ENCODE results near the gene RCE1.
"Not testable (repeated sequence)": the region's sequence is repeated elsewhere in the genome, so short reads cannot be mapped to it uniquely, and the experiment has no call there.

Gene RCE1

DNA sequence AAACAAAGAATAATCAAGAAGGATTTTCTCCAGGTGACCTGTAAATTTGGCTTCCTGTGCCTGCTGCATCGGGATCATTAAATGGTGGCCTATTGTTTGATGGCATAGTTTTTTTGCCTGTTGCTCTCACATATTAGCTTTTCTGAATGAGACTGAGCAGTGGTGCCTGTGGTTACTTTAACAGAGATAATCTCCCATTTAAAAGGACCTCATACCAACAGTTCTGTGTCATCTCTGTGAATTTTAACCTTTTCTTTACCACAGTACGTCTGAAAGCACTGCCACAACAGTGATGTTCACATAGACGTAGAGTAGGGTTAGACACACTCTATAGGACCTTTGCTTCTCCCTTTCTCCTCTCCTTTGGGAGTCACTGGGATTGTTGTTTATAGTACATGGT, 22.9 kb upstream of the RCE1 start:
- Histone ChIP-seq H4K91ac (ENCODE audit: low read length) (no peak overlapping the region), H3K27ac (ENCODE audit: low read length, poor library complexity, severe bottlenecking) (no peak overlapping the region), H3K36me3 (ENCODE audit: control insufficient read depth in 1 of 2, insufficient read depth in 2 of 2, low read depth in 1 of 2, low read length in 2 of 2) (peaks cover 0 to 6% of the 10 kb centered on the region in 2 experiments), H2AFZ (ENCODE audit: low read depth, low read length) (no peak overlapping the region), H3K4me1 (ENCODE audit: control insufficient read depth, insufficient read depth, low read depth, low read length) (no peaks in the 10 kb centered on the region), H2AK5ac (ENCODE audit: low read length, severe bottlenecking) (no peak overlapping the region), H3K4me3 (ENCODE audit: insufficient read depth in 1 of 2, low read depth in 1 of 2, low read length in 2 of 2) (no peak overlapping the region), H4K8ac (ENCODE audit: low read length) (no peak overlapping the region), H3K27me3 (ENCODE audit: control insufficient read depth in 1 of 2, insufficient read depth in 1 of 2, low read length in 2 of 2) (no peaks in the 10 kb centered on the region), H3K79me1 (replicated peaks; ENCODE audit: low read length, poor library complexity, severe bottlenecking) (peaks cover 1% of the 10 kb centered on the region), H2BK12ac (ENCODE audit: low read length in 2 of 2) (no peak overlapping the region), H3K9me3 (ENCODE audit: control insufficient read depth, low read length) (no peaks in the 10 kb centered on the region), H3K18ac (ENCODE audit: low read depth in 1 of 2, low read length in 2 of 2) (no peak overlapping the region), H2BK15ac (ENCODE audit: low read depth, poor library complexity, severe bottlenecking) (no peak overlapping the region), H3K23ac (ENCODE audit: low read length in 2 of 2) (no peak overlapping the region), H2BK5ac (ENCODE audit: low read depth, low read length, poor library complexity, severe bottlenecking) (no peak overlapping the region), H3K4ac (ENCODE audit: low read depth in 1 of 2, low read length in 2 of 2) (no peak overlapping the region), H2BK120ac (ENCODE audit: low read depth, low read length) (no peak overlapping the region), H3K9ac (ENCODE audit: low read length) (no peak overlapping the region), H3K14ac (ENCODE audit: low read length in 2 of 2) (no peak overlapping the region), H3K4me2 (ENCODE audit: low read length, poor library complexity, severe bottlenecking) (no peak overlapping the region)
- 100% methylated on average over 2 of the region's 3 CpGs for WGBS
- no peak for DNase-seq

DNA sequence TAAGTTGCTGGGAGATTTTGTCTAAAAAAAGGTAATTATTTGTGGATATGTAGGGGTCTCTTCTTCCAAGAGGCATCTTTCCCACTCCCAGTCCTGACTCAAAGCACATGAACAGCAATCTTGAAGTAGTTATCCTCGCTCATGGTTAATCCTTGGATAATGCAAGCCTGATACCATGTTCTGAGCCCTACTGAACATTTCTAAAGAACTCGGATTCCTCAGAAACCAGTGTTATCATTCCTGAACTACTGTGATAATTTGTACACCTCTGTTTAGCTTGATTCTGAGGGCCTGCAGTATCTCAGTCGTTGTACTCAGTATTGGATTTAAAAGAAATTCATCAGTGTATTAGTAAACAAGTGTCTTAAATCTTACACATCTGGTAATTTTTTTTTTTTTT, 22.3 kb upstream of the RCE1 start:
- Histone ChIP-seq H3K27me3 (ENCODE audit: control insufficient read depth in 1 of 2, insufficient read depth in 1 of 2, low read length in 2 of 2) (no peaks in the 10 kb centered on the region), H3K4me3 (ENCODE audit: insufficient read depth in 1 of 2, low read depth in 1 of 2, low read length in 2 of 2) (no peak overlapping the region), H2BK120ac (ENCODE audit: low read depth, low read length) (no peak overlapping the region), H3K18ac (ENCODE audit: low read depth in 1 of 2, low read length in 2 of 2) (no peak overlapping the region), H3K14ac (ENCODE audit: low read length in 2 of 2) (no peak overlapping the region), H3K4me2 (ENCODE audit: low read length, poor library complexity, severe bottlenecking) (no peak overlapping the region), H3K9me3 (ENCODE audit: control insufficient read depth, low read length) (no peaks in the 10 kb centered on the region), H3K4ac (ENCODE audit: low read depth in 1 of 2, low read length in 2 of 2) (no peak overlapping the region), H2AK5ac (ENCODE audit: low read length, severe bottlenecking) (no peak overlapping the region), H3K23ac (ENCODE audit: low read length in 2 of 2) (no peak overlapping the region), H2BK12ac (ENCODE audit: low read length in 2 of 2) (no peak overlapping the region), H2AFZ (ENCODE audit: low read depth, low read length) (no peak overlapping the region), H3K36me3 (ENCODE audit: control insufficient read depth in 1 of 2, insufficient read depth in 2 of 2, low read depth in 1 of 2, low read length in 2 of 2) (peaks cover 0 to 6% of the 10 kb centered on the region in 2 experiments), H2BK15ac (ENCODE audit: low read depth, poor library complexity, severe bottlenecking) (no peak overlapping the region), H3K27ac (ENCODE audit: low read length, poor library complexity, severe bottlenecking) (no peak overlapping the region), H2BK5ac (ENCODE audit: low read depth, low read length, poor library complexity, severe bottlenecking) (no peak overlapping the region), H3K4me1 (ENCODE audit: control insufficient read depth, insufficient read depth, low read depth, low read length) (no peaks in the 10 kb centered on the region), H3K9ac (ENCODE audit: low read length) (no peak overlapping the region), H4K8ac (ENCODE audit: low read length) (no peak overlapping the region), H3K79me1 (replicated peaks; ENCODE audit: low read length, poor library complexity, severe bottlenecking) (peaks cover 2% of the 10 kb centered on the region), H4K91ac (ENCODE audit: low read length) (no peak overlapping the region)
- WGBS: 100% methylated on average over 1 of the region's 3 CpGs
- DNase-seq: no peak

GRCh38 chr11:66823700-66824099, 19.5 kb upstream of the RCE1 start:
- Histone ChIP-seq H3K79me1 (replicated peaks; ENCODE audit: low read length, poor library complexity, severe bottlenecking) (peaks cover 2% of the 10 kb centered on the region), H2BK5ac (ENCODE audit: low read depth, low read length, poor library complexity, severe bottlenecking) (no peak overlapping the region), H3K4ac (ENCODE audit: low read depth in 1 of 2, low read length in 2 of 2) (no peak overlapping the region), H4K8ac (ENCODE audit: low read length) (no peak overlapping the region), H3K27me3 (ENCODE audit: control insufficient read depth in 1 of 2, insufficient read depth in 1 of 2, low read length in 2 of 2) (no peaks in the 10 kb centered on the region), H3K9me3 (ENCODE audit: control insufficient read depth, low read length) (no peaks in the 10 kb centered on the region), H3K4me1 (ENCODE audit: control insufficient read depth, insufficient read depth, low read depth, low read length) (no peaks in the 10 kb centered on the region), H3K14ac (ENCODE audit: low read length in 2 of 2) (no peak overlapping the region), H3K4me3 (ENCODE audit: insufficient read depth in 1 of 2, low read depth in 1 of 2, low read length in 2 of 2) (no peak overlapping the region), H3K23ac (ENCODE audit: low read length in 2 of 2) (no peak overlapping the region), H3K9ac (ENCODE audit: low read length) (no peak overlapping the region), H2BK15ac (ENCODE audit: low read depth, poor library complexity, severe bottlenecking) (no peak overlapping the region), H2AFZ (ENCODE audit: low read depth, low read length) (no peak overlapping the region), H2BK12ac (ENCODE audit: low read length in 2 of 2) (no peak overlapping the region), H4K91ac (ENCODE audit: low read length) (no peak overlapping the region), H3K36me3 (ENCODE audit: control insufficient read depth in 1 of 2, insufficient read depth in 2 of 2, low read depth in 1 of 2, low read length in 2 of 2) (peaks cover 0 to 6% of the 10 kb centered on the region in 2 experiments), H2BK120ac (ENCODE audit: low read depth, low read length) (no peak overlapping the region), H3K4me2 (ENCODE audit: low read length, poor library complexity, severe bottlenecking) (no peak overlapping the region), H3K27ac (ENCODE audit: low read length, poor library complexity, severe bottlenecking) (no peak overlapping the region), H2AK5ac (ENCODE audit: low read length, severe bottlenecking) (no peak overlapping the region), H3K18ac (ENCODE audit: low read depth in 1 of 2, low read length in 2 of 2) (no peak overlapping the region)
- WGBS: 100% methylated on average over 1 of the region's 4 CpGs
- no peak for DNase-seq

DNA sequence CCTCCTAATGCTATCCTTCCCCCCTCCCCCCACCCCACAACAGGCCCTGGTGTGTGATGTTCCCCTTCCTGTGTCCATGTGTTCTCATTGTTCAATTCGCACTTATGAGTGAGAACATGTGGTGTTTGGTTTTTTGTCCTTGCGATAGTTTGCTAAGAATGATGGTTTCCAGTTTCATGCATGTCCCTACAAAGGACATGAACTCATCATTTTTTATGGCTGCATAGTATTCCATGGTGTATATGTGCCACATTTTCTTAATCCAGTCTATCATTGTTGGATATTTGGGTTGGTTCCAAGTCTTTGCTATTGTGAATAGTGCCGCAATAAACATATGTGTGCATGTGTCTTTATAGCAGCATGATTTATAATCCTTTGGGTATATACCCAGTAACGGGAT, 18.7 kb upstream of the RCE1 start:
- not testable (repeated sequence) for H2BK5ac ChIP-seq (ENCODE audit: low read depth, low read length, poor library complexity, severe bottlenecking); H3K27me3 ChIP-seq (ENCODE audit: control insufficient read depth in 1 of 2, insufficient read depth in 1 of 2, low read length in 2 of 2); H2AK5ac ChIP-seq (ENCODE audit: low read length, severe bottlenecking); H3K27ac ChIP-seq (ENCODE audit: low read length, poor library complexity, severe bottlenecking); H3K23ac ChIP-seq (ENCODE audit: low read length in 2 of 2); H3K14ac ChIP-seq (ENCODE audit: low read length in 2 of 2); H4K91ac ChIP-seq (ENCODE audit: low read length); H3K9me3 ChIP-seq (ENCODE audit: control insufficient read depth, low read length); H3K18ac ChIP-seq (ENCODE audit: low read depth in 1 of 2, low read length in 2 of 2); DNase-seq; H2AFZ ChIP-seq (ENCODE audit: low read depth, low read length); H3K4me2 ChIP-seq (ENCODE audit: low read length, poor library complexity, severe bottlenecking); H3K4ac ChIP-seq (ENCODE audit: low read depth in 1 of 2, low read length in 2 of 2); H2BK120ac ChIP-seq (ENCODE audit: low read depth, low read length); H3K4me3 ChIP-seq (ENCODE audit: insufficient read depth in 1 of 2, low read depth in 1 of 2, low read length in 2 of 2); H2BK15ac ChIP-seq (ENCODE audit: low read depth, poor library complexity, severe bottlenecking); H3K9ac ChIP-seq (ENCODE audit: low read length); H3K4me1 ChIP-seq (ENCODE audit: control insufficient read depth, insufficient read depth, low read depth, low read length); H3K79me1 ChIP-seq (replicated peaks; ENCODE audit: low read length, poor library complexity, severe bottlenecking); H4K8ac ChIP-seq (ENCODE audit: low read length); H2BK12ac ChIP-seq (ENCODE audit: low read length in 2 of 2)
- peaks cover 0 to 13% of the 10 kb centered on the region in 2 experiments for H3K36me3 ChIP-seq (ENCODE audit: control insufficient read depth in 1 of 2, insufficient read depth in 2 of 2, low read depth in 1 of 2, low read length in 2 of 2)
- WGBS: 100% methylated on average over 2 of the region's 4 CpGs
